T-helper 1 cell treated with Interleukin-12 subunit alpha and Interleukin-12 subunit beta and Interleukin-4 antibody, amounts not matched to agents 30 ng/mL and 1 ng/mL, for 36 hours (primary cell): ENCODE measurements around the gene NSF. TPM values are rescaled to one million over a fixed set of nuclear protein-coding genes. Genes with fewer than 3 reads are reported as not detected.
"Not testable (repeated sequence)": the region's sequence is repeated elsewhere in the genome, so short reads cannot be mapped to it uniquely, and the experiment has no call there.

Experiments
- intact Hi-C: fragments of 100-400 bp; cut with micrococcal nuclease; formaldehyde crosslinking; loops from one replicate; pipeline ENCODE4 v1.15.1; 2024
- total RNA-seq: library from RNA; stranded (reverse); gene quantifications from 2 replicates; pipeline ENCODE4 v1.2.3, GENCODE V29; 2022

Gene NSF
- total RNA-seq = 43.7 and 44.8 TPM in 2 replicates

DNA sequence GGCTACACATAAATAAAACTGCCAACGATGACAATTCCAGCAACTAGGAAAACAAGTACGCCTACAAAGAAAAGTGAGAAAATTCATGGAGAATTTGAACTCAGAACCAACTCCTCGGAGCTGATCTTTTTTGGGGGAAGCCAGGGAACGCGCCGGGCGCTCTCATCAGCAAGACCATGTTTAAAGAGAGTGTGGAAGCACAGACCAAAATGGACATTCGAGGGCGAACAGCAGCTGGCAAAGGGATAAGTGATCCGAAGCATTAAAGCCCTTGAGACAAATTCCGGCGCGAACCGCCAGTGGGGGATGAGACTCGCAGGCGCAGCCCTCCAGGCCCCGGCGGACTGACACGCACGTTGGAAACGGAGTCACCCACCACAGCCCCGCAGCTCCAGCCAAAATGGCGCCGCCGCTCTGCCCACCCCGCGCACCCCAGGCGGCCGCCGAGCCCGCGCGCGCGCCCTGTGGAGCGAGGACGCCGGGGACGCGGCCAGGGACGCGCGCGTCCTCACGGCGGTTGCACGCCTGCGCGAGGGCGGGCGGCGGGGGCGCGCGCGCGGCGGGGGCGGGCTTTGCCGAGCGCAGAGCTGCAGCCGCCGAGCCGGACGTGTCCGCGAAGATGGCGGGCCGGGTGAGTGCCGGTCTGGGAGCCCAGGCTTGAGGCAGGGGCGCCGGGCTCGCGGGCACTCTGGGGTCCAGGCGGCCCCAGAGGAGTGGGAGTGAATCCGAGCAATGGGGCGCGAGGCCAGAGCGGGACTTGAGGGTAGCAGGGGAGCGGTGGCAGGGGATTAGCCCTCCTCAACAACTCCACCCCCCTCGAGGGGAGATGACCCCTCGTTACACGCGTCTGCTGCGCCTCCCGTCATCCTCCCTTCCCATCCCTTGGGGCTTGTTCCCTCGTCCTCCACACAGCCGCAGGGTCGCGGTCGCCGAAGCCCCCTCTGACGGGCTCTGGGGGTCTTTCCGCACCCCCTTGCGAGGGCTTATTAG lies at the start of gene NSF:
TSS of gene NSF (plus strand) at position 513 of the 990 bp plus-strand sequence. CDS start at position 620, 107 bp downstream.
- intact Hi-C loops = not testable (repeated sequence)

GRCh38 chr17:46548607-46549006 lies 41.9 kb upstream of the NSF start:
- intact Hi-C loops = not testable (repeated sequence)

GRCh38 chr17:46559155-46559554 lies 31.3 kb upstream of the NSF start:
- intact Hi-C loops = not testable (repeated sequence)

DNA sequence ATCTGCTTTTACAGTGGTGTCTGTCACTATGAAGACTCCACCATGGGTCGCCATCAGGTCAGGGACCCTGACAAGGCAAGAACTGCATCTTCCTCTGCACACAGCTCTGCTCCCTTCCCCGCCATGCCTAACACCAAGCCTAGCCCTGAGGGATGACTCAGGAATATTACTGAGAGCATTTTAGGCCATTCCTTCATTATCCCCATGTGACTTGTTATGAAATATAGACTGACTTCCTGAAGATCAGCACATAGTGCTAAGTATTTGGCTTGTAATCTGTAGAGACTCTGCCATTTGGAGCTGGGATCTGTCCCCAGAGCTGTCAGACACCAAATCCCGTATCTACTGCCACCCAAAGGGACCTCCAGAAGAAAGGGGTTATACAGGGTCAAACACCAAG lies 30.4 kb upstream of the NSF start:
- intact Hi-C loops = not testable (repeated sequence)

DNA sequence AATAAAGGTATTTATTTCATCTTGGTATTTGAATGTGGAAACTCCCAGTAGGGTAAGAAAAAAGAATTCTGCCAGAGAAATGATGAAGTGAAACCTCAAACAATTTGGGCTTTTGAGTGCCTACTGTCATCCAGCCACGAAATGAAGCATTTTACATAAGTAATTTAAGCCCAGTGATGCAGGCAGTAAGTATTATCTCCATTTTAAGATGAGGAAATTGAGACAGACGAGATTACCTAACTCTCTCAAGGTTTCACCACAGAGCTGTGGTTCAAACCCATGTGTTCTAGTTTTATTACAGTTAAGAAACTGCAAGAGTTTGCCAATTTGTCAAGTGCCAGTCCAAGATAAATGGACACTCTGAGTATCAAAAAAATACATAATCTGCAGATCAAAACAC lies 24.2 kb upstream of the NSF start:
- intact Hi-C loops = not testable (repeated sequence)

DNA sequence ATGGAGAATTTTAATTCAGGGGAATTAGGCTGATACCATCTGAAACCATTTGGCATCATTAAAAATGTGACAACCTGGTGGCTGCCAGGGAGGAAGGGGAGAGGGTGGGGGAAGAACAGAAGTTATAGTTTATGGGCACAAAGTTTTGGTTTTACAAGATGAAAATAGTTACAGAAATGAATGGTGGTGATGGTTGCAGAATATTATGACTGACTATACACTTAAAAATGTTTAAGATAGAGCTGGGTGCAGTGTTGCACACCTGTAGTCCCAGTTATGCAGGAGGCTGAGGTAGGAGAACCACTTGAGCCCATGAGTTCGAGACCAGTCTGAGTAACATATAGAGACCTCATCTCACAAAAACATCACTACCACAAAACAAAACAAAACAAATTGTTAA lies 23.5 kb upstream of the NSF start:
- intact Hi-C loops = not testable (repeated sequence)

- intact Hi-C loops = not testable (repeated sequence)
These were observed 18.7 kb upstream of the NSF start for GRCh38 chr17:46571796-46572195.

DNA sequence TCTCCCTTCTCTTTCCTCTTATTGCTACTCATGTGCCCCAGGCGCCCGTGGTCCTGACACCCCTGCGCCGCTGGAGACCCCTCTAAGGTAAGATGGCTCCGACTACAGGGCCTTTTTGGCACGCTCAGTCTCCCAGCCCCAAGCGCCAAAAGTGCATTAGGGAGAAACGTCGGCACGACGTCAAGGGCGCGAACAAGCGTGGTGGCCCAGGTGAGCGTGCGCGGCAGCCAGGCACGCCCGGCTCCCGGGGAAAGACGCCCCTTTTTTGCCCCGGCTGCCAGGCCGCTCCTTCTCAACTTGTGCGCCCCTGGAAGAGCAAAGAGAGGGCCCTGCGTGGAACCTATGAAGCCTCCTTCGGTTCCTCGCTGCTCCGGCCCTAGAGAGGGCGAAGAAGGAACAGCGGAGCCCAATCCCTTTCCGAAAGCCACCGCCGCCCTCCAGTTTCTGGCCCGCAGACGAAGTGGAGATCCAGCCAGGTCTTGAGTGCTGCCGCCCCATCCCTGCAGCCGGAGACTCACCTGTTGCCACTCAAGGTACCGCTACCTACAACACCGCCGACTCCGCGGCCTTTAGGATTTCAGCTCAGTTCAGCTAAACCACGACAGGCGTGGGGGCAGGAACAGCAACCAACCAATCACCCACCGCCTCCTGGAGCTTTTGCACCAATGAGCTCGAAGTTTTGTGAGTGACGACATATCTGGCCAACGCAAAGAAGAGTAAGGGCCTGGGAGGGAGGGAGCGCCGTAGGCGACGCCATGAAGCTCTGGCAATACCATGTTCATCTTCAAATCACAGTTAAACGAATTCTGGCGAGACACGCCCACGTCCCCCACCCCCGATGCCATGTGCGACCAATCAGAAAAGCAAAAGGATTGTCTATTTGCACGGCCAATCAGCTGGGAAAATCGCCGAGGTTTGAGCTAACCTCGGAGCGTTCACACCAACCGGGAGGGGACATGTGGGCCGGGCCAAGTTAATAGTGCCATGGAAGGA lies 11.1 kb upstream of the NSF start, which contains the start of gene ARL17A:
TSS of gene ARL17A (minus strand) at position 609 of the 993 bp plus-strand sequence. CDS start 3,369 bp downstream, outside the sequence.
- intact Hi-C loops = not testable (repeated sequence)

DNA sequence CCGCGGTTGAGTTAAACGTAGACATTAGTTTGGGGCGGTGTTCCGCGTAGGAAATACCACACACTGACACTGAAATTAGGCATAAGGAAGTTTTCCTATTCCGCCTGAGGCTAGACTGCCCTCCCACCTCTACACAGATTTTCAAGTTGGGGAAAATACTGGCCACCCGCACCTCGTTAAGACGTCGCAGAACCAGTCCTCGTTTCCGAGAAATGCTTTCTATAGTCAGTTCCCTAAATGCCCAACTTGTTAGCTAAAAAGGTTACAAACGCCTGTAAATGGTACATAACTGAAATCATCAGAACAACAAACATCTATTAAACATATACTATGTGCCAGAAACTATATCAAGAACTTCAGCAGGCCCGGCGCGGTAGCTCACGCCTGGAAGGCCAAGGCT lies 10.4 kb upstream of the NSF start:
- intact Hi-C loops = not testable (repeated sequence)

DNA sequence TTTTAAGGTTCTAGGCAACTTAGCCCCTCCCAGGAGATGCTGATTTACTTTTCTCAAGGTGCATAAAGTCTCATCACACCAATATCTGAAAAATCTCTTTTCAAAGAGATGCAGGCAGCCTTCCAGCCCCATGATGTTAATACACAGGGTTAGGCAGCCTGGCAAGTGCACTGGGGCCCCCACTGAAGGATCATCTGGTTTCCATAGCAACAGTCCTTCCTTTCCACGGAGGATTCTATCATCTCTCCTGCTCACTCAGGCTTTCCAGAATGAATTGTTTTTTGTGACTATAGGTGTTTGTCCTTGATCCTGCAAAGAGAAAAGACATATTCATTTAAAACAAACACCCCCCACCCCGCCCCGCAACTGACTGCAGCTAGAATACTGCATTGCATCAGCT lies 5.0 kb upstream of the NSF start:
- intact Hi-C loops = not testable (repeated sequence)

DNA sequence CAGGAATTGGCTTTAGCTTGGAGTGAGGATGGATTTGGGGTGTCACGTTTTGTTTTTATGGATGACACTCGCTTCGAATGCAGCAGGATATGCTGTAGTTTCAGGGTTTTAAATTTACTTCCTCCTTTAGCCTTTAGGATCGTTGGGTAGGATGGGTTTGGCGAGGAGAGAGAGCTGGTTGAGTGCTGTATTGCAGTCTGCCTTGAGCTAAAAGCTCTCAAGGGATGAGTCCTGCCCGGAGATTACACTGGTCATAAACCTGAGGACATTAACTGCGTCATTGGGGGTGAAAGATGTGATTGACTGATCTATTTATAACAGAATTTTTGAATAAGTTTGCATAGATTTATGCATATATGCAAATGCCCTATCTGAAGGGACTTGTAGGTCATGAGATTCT lies 863 bp downstream of the NSF start:
- intact Hi-C loops = not testable (repeated sequence)

- intact Hi-C loops = not testable (repeated sequence)
These were observed 8.0 kb downstream of the NSF start for GRCh38 chr17:46598344-46598931.

- intact Hi-C loops = not testable (repeated sequence)
These were observed 10.3 kb downstream of the NSF start for GRCh38 chr17:46600767-46601166.

GRCh38 chr17:46603125-46603524 lies 12.7 kb downstream of the NSF start:
- intact Hi-C loops = not testable (repeated sequence)

- intact Hi-C loops = not testable (repeated sequence)
These were observed 20.8 kb downstream of the NSF start for GRCh38 chr17:46611304-46611703.

DNA sequence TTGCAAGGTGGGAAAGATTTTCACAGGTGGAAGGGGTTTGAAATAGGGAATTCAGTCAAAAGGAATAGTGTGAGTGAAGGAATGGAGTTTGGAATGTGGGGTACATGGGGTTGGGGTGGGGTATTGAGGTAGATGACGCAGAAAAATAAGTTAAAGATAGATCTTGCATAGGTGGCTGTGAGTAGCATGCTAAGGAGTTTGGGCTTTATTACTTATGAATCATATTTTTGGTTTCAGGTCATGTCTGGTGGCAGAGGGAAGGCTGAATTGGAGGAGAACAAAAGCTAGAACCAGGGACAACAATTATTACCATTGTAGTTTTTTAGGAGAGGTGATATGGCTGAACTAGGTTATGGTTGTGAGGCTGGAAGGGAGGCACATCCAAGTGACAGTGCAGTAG lies 23.4 kb downstream of the NSF start:
- intact Hi-C loops = not testable (repeated sequence)

GRCh38 chr17:46617121-46617520 lies 26.7 kb downstream of the NSF start:
- intact Hi-C loops = not testable (repeated sequence)

GRCh38 chr17:46618975-46619374 lies 28.5 kb downstream of the NSF start:
- intact Hi-C loops = not testable (repeated sequence)

DNA sequence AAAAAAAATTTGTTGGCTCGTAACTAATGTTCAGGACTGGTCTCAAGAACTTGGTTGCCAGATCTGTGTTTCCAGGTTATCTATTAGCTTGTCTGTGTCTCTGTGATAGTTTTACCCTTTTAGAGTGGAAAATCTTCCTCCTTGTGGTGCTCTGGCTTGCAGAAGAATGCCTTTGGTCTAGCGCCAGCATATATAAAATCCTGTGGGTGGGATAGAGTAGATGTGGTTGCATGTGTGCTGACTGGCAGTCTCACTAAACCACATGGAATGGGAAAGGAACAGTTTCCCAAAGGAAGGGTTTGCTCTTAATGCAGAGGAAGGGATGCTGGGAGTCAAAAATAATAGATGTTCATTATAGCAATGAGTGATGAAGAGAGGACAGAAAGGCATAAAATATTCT lies 33.3 kb downstream of the NSF start:
- intact Hi-C loops = not testable (repeated sequence)

- intact Hi-C loops = not testable (repeated sequence)
These were observed 34.3 kb downstream of the NSF start for GRCh38 chr17:46624726-46625125.

DNA sequence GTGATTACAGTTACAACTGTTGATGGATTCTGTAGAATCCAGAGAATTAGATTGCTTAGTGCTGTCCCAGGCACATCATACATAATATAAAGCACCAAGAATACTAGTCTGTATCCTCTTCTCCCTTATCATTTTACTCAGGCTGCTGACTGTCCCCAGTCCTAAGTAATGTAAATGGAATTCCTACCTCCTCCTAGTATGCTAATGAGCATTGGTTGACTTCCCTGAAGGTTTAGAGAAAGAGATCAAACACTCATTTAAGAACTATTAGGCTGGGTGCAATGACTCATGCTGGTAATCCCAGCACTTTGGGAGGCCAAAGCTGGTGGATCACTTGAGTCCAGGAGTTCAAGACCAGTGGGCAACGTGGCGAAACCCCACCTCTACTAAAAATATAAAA lies 37.0 kb downstream of the NSF start:
- intact Hi-C loops = not testable (repeated sequence)
